HAP-1 (cell line): ENCODE measurements around the gene PRRG2.
A peak's percentile ranks its signal among the peaks of the same experiment; 100 is the strongest.

Experiments used
- DNase-seq, 2 experiments: peaks; one replicate each; pipeline ENCODE4 v3.0.0-alpha.2; 2016 to 2020; ENCODE audit warnings: low spot score in 2 of 2
- H3K27me3 ChIP-seq: fragments of 250-450 bp; sonication (Bioruptor Pico); 2 replicates; pipeline ENCODE4 v1.5.1; 2020; ENCODE audit warnings: low read depth, mild to moderate bottlenecking, moderate library complexity
- H3K36me3 ChIP-seq: fragments of 250-450 bp; sonication (Bioruptor Pico); replicated peaks from 2 replicates; pipeline ENCODE4 v1.5.1; 2020; ENCODE audit warnings: mild to moderate bottlenecking
- H3K4me1 ChIP-seq: fragments of 250-450 bp; sonication (Bioruptor Pico); 2 replicates; pipeline ENCODE4 v1.5.1; 2020; ENCODE audit warnings: mild to moderate bottlenecking
- H3K4me3 ChIP-seq: fragments of 250-450 bp; sonication (Bioruptor Pico); 2 replicates; pipeline ENCODE4 v1.5.1; 2020; ENCODE audit warnings: mild to moderate bottlenecking, moderate library complexity
- H3K9me3 ChIP-seq: fragments of 250-450 bp; sonication (Bioruptor Pico); 2 replicates; pipeline ENCODE4 v1.5.1; 2020; ENCODE audit warnings: mild to moderate bottlenecking, moderate library complexity
- in situ Hi-C: fragments of 300-500 bp; cut with MboI; formaldehyde crosslinking; loops from 3 replicates; pipeline ENCODE4 v1.14.3; 2020; ENCODE audit warnings: low sequenced_read_pairs, inconsistent platforms, mixed read lengths

Gene PRRG2

GRCh38 chr19:49566302-49566701 lies 14.8 kb upstream of the PRRG2 start:
- in situ Hi-C loops, result no loop called here
- no peaks in the 10 kb centered on the region for H3K27me3 ChIP-seq
- H3K36me3 ChIP-seq, result no peaks in the 10 kb centered on the region; the same call in 1 of the 2 replicates
- no peak for DNase-seq
- H3K4me1 ChIP-seq, result peaks cover 19% of the 10 kb centered on the region
- H3K9me3 ChIP-seq, result no peaks in the 10 kb centered on the region
- no peak overlapping the region for H3K4me3 ChIP-seq

GRCh38 chr19:49567861-49568441 lies 13.2 kb upstream of the PRRG2 start:
- Histone ChIP-seq H3K4me1 (peaks cover 23% of the 10 kb centered on the region), H3K36me3 (no peaks in the 10 kb centered on the region; the same call in 1 of the 2 replicates), H3K9me3 (no peaks in the 10 kb centered on the region), H3K27me3 (no peaks in the 10 kb centered on the region), H3K4me3 (no peak overlapping the region)
- peak; percentile 47 to 52 for DNase-seq
- in situ Hi-C loops, result no loop called here

GRCh38 chr19:49570138-49570856 lies 10.8 kb upstream of the PRRG2 start:
- peak; percentile 78 to 82 for DNase-seq
- no peak overlapping the region for H3K4me3 ChIP-seq
- peaks cover 6% of the 10 kb centered on the region for H3K36me3 ChIP-seq
- no peaks in the 10 kb centered on the region for H3K27me3 ChIP-seq
- in situ Hi-C loops, result no loop called here
- no peaks in the 10 kb centered on the region for H3K9me3 ChIP-seq
- peaks cover 23% of the 10 kb centered on the region for H3K4me1 ChIP-seq

- H3K4me3 ChIP-seq, result no peak overlapping the region
- in situ Hi-C loops, result no loop called here
- peak; percentile 56 to 61 for DNase-seq
Measured at GRCh38 chr19:49570997-49571676, 10.0 kb upstream of the PRRG2 start.

GRCh38 chr19:49573009-49573408 lies 8.1 kb upstream of the PRRG2 start:
- no peak overlapping the region for H3K4me3 ChIP-seq

More at GRCh38 chr19:49570997-49571676, 10.0 kb upstream of the PRRG2 start:
- Histone ChIP-seq H3K27me3 (no peaks in the 10 kb centered on the region), H3K9me3 (no peaks in the 10 kb centered on the region), H3K4me1 (peaks cover 23% of the 10 kb centered on the region), H3K36me3 (peaks cover 6% of the 10 kb centered on the region)

GRCh38 chr19:49573425-49573824 lies 7.7 kb upstream of the PRRG2 start:
- peaks cover 12% of the 10 kb centered on the region for H3K4me1 ChIP-seq
- in situ Hi-C loops, result no loop called here
- no peaks in the 10 kb centered on the region for H3K27me3 ChIP-seq
- H3K9me3 ChIP-seq, result no peaks in the 10 kb centered on the region
- no peak for DNase-seq
- peaks cover 12% of the 10 kb centered on the region for H3K36me3 ChIP-seq
- H3K4me3 ChIP-seq, result no peak overlapping the region

More at GRCh38 chr19:49573009-49573408, 8.1 kb upstream of the PRRG2 start:
- peaks cover 10% of the 10 kb centered on the region for H3K36me3 ChIP-seq
- no peaks in the 10 kb centered on the region for H3K27me3 ChIP-seq
- H3K4me1 ChIP-seq, result peaks cover 16% of the 10 kb centered on the region
- H3K9me3 ChIP-seq, result no peaks in the 10 kb centered on the region
- in situ Hi-C loops, result no loop called here
- no peak for DNase-seq

GRCh38 chr19:49574206-49574755 lies 6.8 kb upstream of the PRRG2 start:
- Histone ChIP-seq H3K27me3 (no peaks in the 10 kb centered on the region), H3K4me3 (no peak overlapping the region), H3K36me3 (peaks cover 12% of the 10 kb centered on the region), H3K4me1 (peaks cover 16% of the 10 kb centered on the region), H3K9me3 (no peaks in the 10 kb centered on the region)
- in situ Hi-C loops, result no loop called here
- no peak for DNase-seq

- no peaks in the 10 kb centered on the region for H3K27me3 ChIP-seq
- peaks cover 5% of the 10 kb centered on the region; the same call in 1 of the 2 replicates for H3K4me1 ChIP-seq
- no peak for DNase-seq
- peak overlapping the region; percentile 59 for H3K4me3 ChIP-seq
- in situ Hi-C loops, result no loop called here
- H3K36me3 ChIP-seq, result peaks cover 10% of the 10 kb centered on the region
- H3K9me3 ChIP-seq, result no peaks in the 10 kb centered on the region
Measured at GRCh38 chr19:49579193-49579592, 1.9 kb upstream of the PRRG2 start.

- Histone ChIP-seq H3K4me1 (peaks cover 5% of the 10 kb centered on the region; the same call in 1 of the 2 replicates), H3K4me3 (peak overlapping the region; percentile 59), H3K9me3 (no peaks in the 10 kb centered on the region), H3K36me3 (peaks cover 6% of the 10 kb centered on the region; the same call in 1 of the 2 replicates), H3K27me3 (no peaks in the 10 kb centered on the region)
- in situ Hi-C loops, result no loop called here
- no peak for DNase-seq
Measured at GRCh38 chr19:49579947-49580263, 1.2 kb upstream of the PRRG2 start.

GRCh38 chr19:49580264-49581006 lies 681 bp upstream of the PRRG2 start, which contains the start of gene NOSIP:
TSS of gene NOSIP (minus strand) at chr19:49580556. CDS start at chr19:49560691, 19,865 bp downstream.
- no peaks in the 10 kb centered on the region for H3K9me3 ChIP-seq
- no peaks in the 10 kb centered on the region for H3K27me3 ChIP-seq
- in situ Hi-C loops, result no loop called here
- peak within 1 kb of the TSS; percentile 59 for H3K4me3 ChIP-seq
- H3K36me3 ChIP-seq, result peaks cover 6% of the 10 kb centered on the region; the same call in 1 of the 2 replicates
- peaks cover 5% of the 10 kb centered on the region; the same call in 1 of the 2 replicates for H3K4me1 ChIP-seq
- DNase-seq, result peak; percentile 94 to 98

GRCh38 chr19:49583239-49583638 lies 2.1 kb downstream of the PRRG2 start:
- H3K27me3 ChIP-seq, result no peaks in the 10 kb centered on the region
- in situ Hi-C loops, result no loop called here

GRCh38 chr19:49585023-49585422 lies 3.9 kb downstream of the PRRG2 start:
- Histone ChIP-seq H3K27me3 (no peaks in the 10 kb centered on the region), H3K4me1 (no peaks in the 10 kb centered on the region), H3K4me3 (no peak overlapping the region), H3K9me3 (no peaks in the 10 kb centered on the region), H3K36me3 (no peaks in the 10 kb centered on the region)
- DNase-seq, result peak in 1 of 2 experiments; percentile 26
- in situ Hi-C loops, result no loop called here

More at GRCh38 chr19:49583239-49583638, 2.1 kb downstream of the PRRG2 start:
- Histone ChIP-seq H3K4me3 (no peak overlapping the region), H3K36me3 (0 out of 2 replicates have a peak, but pooled peaks cover under 1% of the 10 kb centered on the region), H3K4me1 (peaks cover 5% of the 10 kb centered on the region; the same call in 1 of the 2 replicates), H3K9me3 (no peaks in the 10 kb centered on the region)
- no peak for DNase-seq

GRCh38 chr19:49587227-49587626 lies 6.1 kb downstream of the PRRG2 start:
- H3K9me3 ChIP-seq, result no peaks in the 10 kb centered on the region
- no peak for DNase-seq
- no peak overlapping the region for H3K4me3 ChIP-seq
- H3K4me1 ChIP-seq, result no peaks in the 10 kb centered on the region
- in situ Hi-C loops, result no loop called here
- H3K27me3 ChIP-seq, result no peaks in the 10 kb centered on the region
- no peaks in the 10 kb centered on the region; the same call in 1 of the 2 replicates for H3K36me3 ChIP-seq
